ENCODE data around the gene C5orf63. TPM values are rescaled to one million over a fixed set of nuclear protein-coding genes. Genes with fewer than 3 reads are reported as not detected.

The C5orf63 gene
- total and polyA plus RNA-seq, 2 of the 13 experiments (the other 11 are each of a cell fraction or from before 2014, with no cell fraction given): 7.9 to 8.8 TPM

DNA sequence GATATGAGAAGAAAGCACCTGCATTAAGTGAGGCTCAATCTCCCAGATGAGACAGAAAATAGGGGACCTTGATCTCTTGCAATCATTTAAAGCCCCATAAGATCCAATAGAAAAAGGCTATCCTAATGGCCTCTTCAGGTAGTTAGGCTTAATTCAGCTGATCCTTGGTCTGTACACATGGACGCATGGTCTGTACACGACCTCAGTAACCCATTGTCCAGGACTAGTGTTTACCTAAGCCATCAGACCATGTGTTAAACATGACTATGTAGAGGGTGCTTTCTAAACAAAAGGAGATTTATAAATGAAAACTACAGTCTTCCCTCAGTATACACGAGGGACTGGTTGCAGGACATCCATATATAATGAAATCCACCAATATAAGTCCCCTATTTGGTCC, 50.5 kb downstream of the C5orf63 start (continued):
- TF ChIP-seq HOXA3 (CRISPR knock-in tag; IDR thresholded peaks at IDR 0.05) (peak; percentile 67; the same call in 1 of the 2 replicates), ZNF563 (CRISPR knock-in tag; IDR thresholded peaks at IDR 0.05) (no peak), SOX13 (IDR thresholded peaks at IDR 0.05) (peak; percentile 64; the same call in 1 of the 2 replicates), SOX13 (CRISPR knock-in tag; conservative IDR thresholded peaks at IDR 0.05 in 1 of 2, IDR thresholded peaks at IDR 0.05 in 1 of 2) (peak in 1 of 2 experiments; percentile 93; a peak in 2 of 4 replicates), NR2C2 (CRISPR knock-in tag; IDR thresholded peaks at IDR 0.05; ENCODE audit: borderline replicate concordance) (peak; percentile 39; the same call in 1 of the 2 replicates), THAP11 (CRISPR knock-in tag; IDR thresholded peaks at IDR 0.05) (peak; percentile 55; the same call in 1 of the 2 replicates), NFE2 (CRISPR knock-in tag; IDR thresholded peaks at IDR 0.05) (no peak), NR2F1 (CRISPR knock-in tag; IDR thresholded peaks at IDR 0.05) (peak; percentile 52 to 66; a peak in 3 of 4 replicates), RFX5 (IDR thresholded peaks at IDR 0.05; ENCODE audit: low read depth, low read length) (no peak), IRF9 (CRISPR knock-in tag; IDR thresholded peaks at IDR 0.05; ENCODE audit: borderline replicate concordance) (no peak), MZF1 (CRISPR knock-in tag; IDR thresholded peaks at IDR 0.05; ENCODE audit: borderline replicate concordance) (no peak), ARID3A (IDR thresholded peaks at IDR 0.05; ENCODE audit: low read depth, low read length) (peak; percentile 11; the same call in 1 of the 2 replicates), TBX2 (CRISPR knock-in tag; IDR thresholded peaks at IDR 0.05; ENCODE audit: borderline replicate concordance) (0 out of 2 replicates have a peak, but pooled peaks have one; percentile 16), ZNF614 (CRISPR knock-in tag; IDR thresholded peaks at IDR 0.05; ENCODE audit: borderline replicate concordance) (no peak), MEF2D (CRISPR knock-in tag; IDR thresholded peaks at IDR 0.05) (0 out of 2 replicates have a peak, but pooled peaks have one; percentile 36), NCOA2 (CRISPR knock-in tag; IDR thresholded peaks at IDR 0.05) (peak; percentile 42; the same call in 1 of the 2 replicates), ELF3 (CRISPR knock-in tag; IDR thresholded peaks at IDR 0.05) (peak; percentile 63), DPF2 (CRISPR knock-in tag; IDR thresholded peaks at IDR 0.05; ENCODE audit: borderline replicate concordance, low read depth) (no peak), MXI1 (IDR thresholded peaks at IDR 0.05; ENCODE audit: borderline replicate concordance, low read depth, low read length) (peak; percentile 85; the same call in 1 of the 3 replicates), ZBTB20 (CRISPR knock-in tag; IDR thresholded peaks at IDR 0.05; ENCODE audit: borderline replicate concordance, low read depth) (peak; percentile 49; the same call in 1 of the 2 replicates)
- TF ChIP-seq, protein P1, sequence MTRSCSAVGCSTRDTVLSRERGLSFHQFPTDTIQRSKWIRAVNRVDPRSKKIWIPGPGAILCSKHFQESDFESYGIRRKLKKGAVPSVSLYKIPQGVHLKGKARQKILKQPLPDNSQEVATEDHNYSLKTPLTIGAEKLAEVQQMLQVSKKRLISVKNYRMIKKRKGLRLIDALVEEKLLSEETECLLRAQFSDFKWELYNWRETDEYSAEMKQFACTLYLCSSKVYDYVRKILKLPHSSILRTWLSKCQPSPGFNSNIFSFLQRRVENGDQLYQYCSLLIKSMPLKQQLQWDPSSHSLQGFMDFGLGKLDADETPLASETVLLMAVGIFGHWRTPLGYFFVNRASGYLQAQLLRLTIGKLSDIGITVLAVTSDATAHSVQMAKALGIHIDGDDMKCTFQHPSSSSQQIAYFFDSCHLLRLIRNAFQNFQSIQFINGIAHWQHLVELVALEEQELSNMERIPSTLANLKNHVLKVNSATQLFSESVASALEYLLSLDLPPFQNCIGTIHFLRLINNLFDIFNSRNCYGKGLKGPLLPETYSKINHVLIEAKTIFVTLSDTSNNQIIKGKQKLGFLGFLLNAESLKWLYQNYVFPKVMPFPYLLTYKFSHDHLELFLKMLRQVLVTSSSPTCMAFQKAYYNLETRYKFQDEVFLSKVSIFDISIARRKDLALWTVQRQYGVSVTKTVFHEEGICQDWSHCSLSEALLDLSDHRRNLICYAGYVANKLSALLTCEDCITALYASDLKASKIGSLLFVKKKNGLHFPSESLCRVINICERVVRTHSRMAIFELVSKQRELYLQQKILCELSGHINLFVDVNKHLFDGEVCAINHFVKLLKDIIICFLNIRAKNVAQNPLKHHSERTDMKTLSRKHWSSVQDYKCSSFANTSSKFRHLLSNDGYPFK (CRISPR knock-in tag; IDR thresholded peaks at IDR 0.05; ENCODE audit: borderline replicate concordance): no peak
- TF ChIP-seq, protein P2, sequence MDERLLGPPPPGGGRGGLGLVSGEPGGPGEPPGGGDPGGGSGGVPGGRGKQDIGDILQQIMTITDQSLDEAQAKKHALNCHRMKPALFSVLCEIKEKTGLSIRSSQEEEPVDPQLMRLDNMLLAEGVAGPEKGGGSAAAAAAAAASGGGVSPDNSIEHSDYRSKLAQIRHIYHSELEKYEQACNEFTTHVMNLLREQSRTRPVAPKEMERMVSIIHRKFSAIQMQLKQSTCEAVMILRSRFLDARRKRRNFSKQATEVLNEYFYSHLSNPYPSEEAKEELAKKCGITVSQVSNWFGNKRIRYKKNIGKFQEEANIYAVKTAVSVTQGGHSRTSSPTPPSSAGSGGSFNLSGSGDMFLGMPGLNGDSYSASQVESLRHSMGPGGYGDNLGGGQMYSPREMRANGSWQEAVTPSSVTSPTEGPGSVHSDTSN (CRISPR knock-in tag; IDR thresholded peaks at IDR 0.05): no peak
